Heart left ventricle (tissue), 16 donors: Measurements from ENCODE around the gene PIK3R1. TPM values are rescaled to one million over a fixed set of nuclear protein-coding genes. Genes with fewer than 3 reads are reported as not detected.

ENCODE experiments used
- ATAC-seq, 4 donors: fragments of 200-7000 bp; cut with Tn5 transposase; one replicate each; pipeline ENCODE4 v1.9.1; 2020 to 2022; ENCODE audit warnings: moderate library complexity in 4 of 4, mild to moderate bottlenecking in 3 of 4, moderate number of reproducible peaks in 1 of 4
- DNase-seq, 5 donors: peaks; one replicate each; pipeline ENCODE4 v3.0.0-alpha.2; 2020
- H3K27ac ChIP-seq, 12 donors: fragments of 200-600 bp; sonication (generic) in 4 of 12; one replicate each; pipeline versions ENCODE4 v1.5.0 to v1.8.0; 2016 to 2022; ENCODE audit warnings: mild to moderate bottlenecking in 2 of 12
- H3K27me3 ChIP-seq, 9 donors: fragments of 200-600 bp; sonication (generic) in 2 of 9; one replicate each; pipeline versions ENCODE4 v1.5.1 to v1.8.0; 2016 to 2022; ENCODE audit warnings: mild to moderate bottlenecking in 3 of 9
- H3K36me3 ChIP-seq, 9 donors: fragments of 200-600 bp; sonication (generic) in 2 of 9; one replicate each; pipeline versions ENCODE4 v1.5.0 to v1.8.0; 2018 to 2022; ENCODE audit warnings: mild to moderate bottlenecking in 2 of 9
- H3K4me1 ChIP-seq, 12 donors: fragments of 200-600 bp; sonication (generic) in 4 of 12; one replicate each; pipeline versions ENCODE4 v1.5.0 to v1.8.0; 2016 to 2022; ENCODE audit warnings: mild to moderate bottlenecking in 3 of 12
- H3K4me3 ChIP-seq, 12 donors: fragments of 200-600 bp; sonication (generic) in 4 of 12; one replicate each; pipeline versions ENCODE4 v1.5.0 to v1.8.0; 2017 to 2022; ENCODE audit warnings: mild to moderate bottlenecking in 9 of 12, moderate library complexity in 4 of 12
- H3K9me3 ChIP-seq, 12 donors: fragments of 200-600 bp; sonication (generic) in 4 of 12; one replicate each; pipeline versions ENCODE4 v1.5.0 to v1.8.0; 2016 to 2022; ENCODE audit warnings: mild to moderate bottlenecking in 1 of 12
- POLR2A ChIP-seq, 2 donors: fragments of 450-650 bp; IDR thresholded peaks; one replicate each; pipeline ENCODE4 v1.6.1; 2017; ENCODE audit warnings: antibody characterized with exemption in 2 of 2, mild to moderate bottlenecking in 2 of 2, moderate library complexity in 2 of 2
- WGBS, 4 donors: extraction: QIAGEN DNeasy Blood & Tissue Kit in 2 of 4; methylation state at CpG; one replicate each; pipeline versions ENCODE4 v1.1.5 to v1.1.7; 2013 to 2018; 5-methylcytosine and 5-hydroxymethylcytosine counted together
- intact Hi-C, 10 donors: fragments of 100-400 bp; cut with DNase I; formaldehyde crosslinking; loops; one replicate each; pipeline versions ENCODE4 v1.11.1 to v1.14.2; 2022
- polyA plus RNA-seq, 2 donors: library from polyadenylated mRNA; stranded (reverse); fragments of 200-250 nt; gene quantifications; one replicate each; pipeline ENCODE4 v1.2.3, GENCODE V29; 2013
- total RNA-seq, 9 donors: library from RNA; depleted of rRNA in 2 of 9; stranded (reverse); fragments of >200 nt in 2 of 9; fragmentation: NEBNext Ultra II Directional in 3 of 9; extraction: Animal tissue kit (Norgen Biotek cat#: 25700) in 3 of 9; gene quantifications; one replicate each; pipeline versions ENCODE4 v1.1.0 to v1.2.4, GENCODE V29; 2016 to 2023
- TF ChIP-seq, protein P1 (sequence below), 12 donors: fragments of 200-600 bp; sonication (generic) in 4 of 12; IDR thresholded peaks; one replicate each; pipeline versions ENCODE4 v1.5.0 to v1.8.0; 2018 to 2022; ENCODE audit warnings: antibody characterized with exemption in 12 of 12, mild to moderate bottlenecking in 5 of 12
- donor health status: ischemic (EF 13 %, LVEDD 7.1; RV severe dilation, severe dysfunction).
- donor health status: healthy with polysubstance abuse.
- donor health status: DM: no; HTN: yes; CAD: no.
- donor health status: DM: no; HTN: no; CAD: no.
- donor health status: ischemic (EF 25% LVEDD 6.9; RV normal size, moderate dysfunction).
- donor health status: ischemic (EF 25% LVEDD 5.7; RV mildly dilated, moderate dysfunction).
- donor health status: healthy.
- donor health status: DM: yes; HTN: yes; CAD: no.
- donor health status: ischemic (EF 35%, LVEDD 5.7; RV mildly dilated, moderate dysfunction).
- donor health status: nonischemic (EF 11% LVEDD 7.7; RV severe dilation, severe dysfunction).
- donor health status: DM: yes; HTN: yes; CAD: no.
- donor health status: PGD.
- donor health status: ischemic (EF 29% LVEDD 5.4; RV normal size, mild dysfunction).
- donor health status: nonischemic (EF 23%, LVEDD 6.1; RV moderate dilation, normal function).

PIK3R1 gene
- total and polyA plus RNA-seq, 11 donors: 16.3 to 221 (median 102) TPM

DNA sequence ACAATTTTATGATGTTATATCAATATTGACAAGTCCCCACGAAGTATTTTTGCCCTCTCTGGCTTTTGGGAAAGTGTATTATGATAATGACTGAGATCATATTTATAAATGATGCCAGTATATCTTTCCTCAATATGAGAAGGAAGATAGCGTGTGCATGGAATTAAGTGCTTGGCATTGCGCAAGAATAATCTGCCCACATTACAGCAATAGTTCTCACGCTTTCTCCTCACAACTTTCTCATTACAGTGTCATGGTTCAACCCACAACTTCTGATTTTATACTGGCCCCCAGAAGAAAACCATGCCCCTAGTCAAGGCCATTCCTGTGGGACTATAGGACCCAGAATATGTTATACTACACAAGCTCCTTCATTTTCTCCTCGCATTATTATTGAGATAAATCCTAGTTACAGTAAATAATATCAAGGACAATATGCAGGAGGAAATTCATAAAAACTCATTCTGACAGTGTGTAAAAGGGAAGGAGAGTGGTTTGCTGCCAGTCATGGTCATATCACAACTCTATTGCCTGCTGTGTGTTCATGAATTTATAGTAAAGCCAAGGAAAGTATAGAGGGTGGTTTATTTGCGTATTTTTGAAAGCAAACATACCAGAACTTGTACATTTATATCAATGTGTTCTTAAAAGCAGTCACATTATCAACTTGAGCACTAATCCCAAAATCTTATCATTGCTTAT, 114.1 kb downstream of the PIK3R1 start:
- Histone ChIP-seq H3K4me3 (no peak overlapping the region), H3K27me3 (no peaks in the 10 kb centered on the region), H3K9me3 (no peaks in the 10 kb centered on the region), H3K27ac (no peak overlapping the region), H3K36me3 (no peaks in the 10 kb centered on the region), H3K4me1 (peaks cover 0 to 44% (median 4%) of the 10 kb centered on the region in 12 donors)
- intact Hi-C loops: loop anchor here in 1 of 10 donors (10.0 kb wide), 1 partner anchor 85 kb away; no protein-coding TSS in a partner anchor
- TF ChIP-seq, protein P1, sequence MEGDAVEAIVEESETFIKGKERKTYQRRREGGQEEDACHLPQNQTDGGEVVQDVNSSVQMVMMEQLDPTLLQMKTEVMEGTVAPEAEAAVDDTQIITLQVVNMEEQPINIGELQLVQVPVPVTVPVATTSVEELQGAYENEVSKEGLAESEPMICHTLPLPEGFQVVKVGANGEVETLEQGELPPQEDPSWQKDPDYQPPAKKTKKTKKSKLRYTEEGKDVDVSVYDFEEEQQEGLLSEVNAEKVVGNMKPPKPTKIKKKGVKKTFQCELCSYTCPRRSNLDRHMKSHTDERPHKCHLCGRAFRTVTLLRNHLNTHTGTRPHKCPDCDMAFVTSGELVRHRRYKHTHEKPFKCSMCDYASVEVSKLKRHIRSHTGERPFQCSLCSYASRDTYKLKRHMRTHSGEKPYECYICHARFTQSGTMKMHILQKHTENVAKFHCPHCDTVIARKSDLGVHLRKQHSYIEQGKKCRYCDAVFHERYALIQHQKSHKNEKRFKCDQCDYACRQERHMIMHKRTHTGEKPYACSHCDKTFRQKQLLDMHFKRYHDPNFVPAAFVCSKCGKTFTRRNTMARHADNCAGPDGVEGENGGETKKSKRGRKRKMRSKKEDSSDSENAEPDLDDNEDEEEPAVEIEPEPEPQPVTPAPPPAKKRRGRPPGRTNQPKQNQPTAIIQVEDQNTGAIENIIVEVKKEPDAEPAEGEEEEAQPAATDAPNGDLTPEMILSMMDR (IDR thresholded peaks at IDR 0.05): no peak
- no peak for TF ChIP-seq POLR2A (IDR thresholded peaks at IDR 0.05)
- ATAC-seq: peak in 3 of 4 donors; percentile 22 to 71 (median 59)
- WGBS, 4 donors: 65 to 78% (median 70%) methylated on average over 6 of the region's 6 CpGs
- DNase-seq: no peak

DNA sequence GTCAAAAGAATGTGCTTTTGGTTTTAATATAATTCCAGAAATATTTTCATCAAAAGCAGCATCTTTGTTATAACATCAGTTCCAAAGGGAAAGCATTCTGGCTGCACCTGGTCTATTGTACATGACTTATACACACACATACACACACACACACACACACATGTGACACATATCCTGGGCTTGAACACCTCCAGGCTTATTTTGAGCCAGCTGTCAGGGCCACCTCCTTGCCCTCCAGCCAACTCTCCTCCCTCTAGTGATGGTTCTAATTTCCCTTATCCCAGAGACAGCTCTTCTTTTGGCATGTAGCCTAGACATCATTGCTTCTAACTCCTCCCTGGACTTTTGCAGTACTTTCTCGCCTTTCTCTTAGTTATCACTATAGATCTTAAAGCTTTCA, 115.0 kb downstream of the PIK3R1 start:
- peaks cover 0 to 44% (median 4%) of the 10 kb centered on the region in 12 donors for H3K4me1 ChIP-seq
- H3K9me3 ChIP-seq: no peaks in the 10 kb centered on the region
- H3K27me3 ChIP-seq: no peaks in the 10 kb centered on the region
- DNase-seq: no peak
- intact Hi-C loops: no loop called here
- ATAC-seq: peak in 1 of 4 donors; percentile 36
- H3K4me3 ChIP-seq: no peak overlapping the region
- WGBS, 4 donors: 76 to 93% (median 87%) methylated on average over 1 of the region's 1 CpG
- H3K27ac ChIP-seq: peak overlapping the region in 1 of 12 donors; percentile 27
- TF ChIP-seq POLR2A (IDR thresholded peaks at IDR 0.05): no peak
- H3K36me3 ChIP-seq: no peaks in the 10 kb centered on the region

DNA sequence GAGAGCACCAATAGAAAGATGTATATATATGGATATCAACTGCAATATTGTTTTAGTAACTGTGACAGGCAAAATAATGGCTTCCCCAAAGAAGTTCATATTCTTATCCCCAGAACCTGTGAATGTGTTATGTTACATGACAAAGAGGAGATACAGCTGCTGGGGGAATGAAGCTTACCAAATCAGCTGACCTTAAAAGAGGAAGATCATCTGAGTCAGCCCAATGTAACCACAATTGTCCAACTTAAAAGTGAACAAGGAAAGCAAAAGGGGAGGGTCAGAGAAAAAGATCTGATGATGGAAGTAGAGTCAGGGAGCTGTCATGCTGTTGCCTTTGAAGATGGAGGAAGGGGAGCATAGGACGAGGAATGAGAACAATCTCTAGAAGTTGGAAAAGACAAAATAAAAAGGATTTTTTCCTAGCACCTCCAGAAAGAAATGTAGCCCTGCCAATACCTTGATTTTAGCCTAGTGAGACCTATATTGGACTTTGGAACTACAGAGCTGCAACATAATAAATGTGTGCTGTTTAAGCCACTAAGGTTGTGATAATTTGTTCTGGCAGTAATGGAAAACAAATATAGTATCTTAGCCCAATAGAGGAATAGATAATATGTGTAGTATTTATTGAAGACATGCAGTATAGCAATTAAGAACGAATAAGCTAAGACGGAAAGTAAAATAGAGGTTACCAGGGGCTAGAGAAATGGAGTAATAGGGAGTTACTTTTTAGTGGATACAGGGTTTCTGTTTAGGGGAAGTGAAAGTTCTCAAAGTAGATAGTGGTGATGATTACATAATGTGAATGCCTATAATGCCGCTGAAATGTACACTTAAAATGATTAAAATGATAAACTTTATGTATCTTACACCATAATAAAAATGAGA, 115.9 kb downstream of the PIK3R1 start:
- Histone ChIP-seq H3K27me3 (no peaks in the 10 kb centered on the region), H3K4me3 (no peak overlapping the region), H3K4me1 (peaks cover 0 to 44% (median 4%) of the 10 kb centered on the region in 12 donors), H3K9me3 (no peaks in the 10 kb centered on the region), H3K36me3 (no peaks in the 10 kb centered on the region), H3K27ac (peak overlapping the region in 1 of 12 donors; percentile 63)
- ATAC-seq (peak in 3 of 4 donors; percentile 37 to 67 (median 46)), DNase-seq (no peak)
- intact Hi-C loops: no loop called here
- TF ChIP-seq, protein P1 (IDR thresholded peaks at IDR 0.05): no peak
- no peak for TF ChIP-seq POLR2A (IDR thresholded peaks at IDR 0.05)
- WGBS, 4 donors: 89 to 91% (median 90%) methylated on average over 4 of the region's 4 CpGs

DNA sequence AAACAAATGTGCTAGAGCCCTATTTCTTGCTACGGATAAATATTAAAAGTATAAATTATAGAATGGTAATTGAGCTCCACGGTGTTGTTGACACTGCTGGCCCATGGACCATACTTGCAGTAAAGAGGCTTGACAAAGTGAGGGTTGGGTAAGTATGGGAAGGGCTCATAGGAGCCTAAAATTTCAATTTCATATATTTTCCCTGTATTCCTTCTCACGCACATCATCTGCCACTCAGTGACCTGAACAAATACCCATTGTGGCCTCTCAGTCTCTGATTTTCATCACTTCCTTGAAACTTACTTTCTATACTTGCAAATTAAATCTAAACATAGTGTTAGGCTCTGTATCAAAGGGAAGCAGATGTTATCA, 116.5 kb downstream of the PIK3R1 start:
- TF ChIP-seq, protein P1 (IDR thresholded peaks at IDR 0.05): no peak
- TF ChIP-seq POLR2A (IDR thresholded peaks at IDR 0.05): no peak

More for the DNA sequence above, 116.5 kb downstream of the PIK3R1 start:
- intact Hi-C loops: no loop called here
- Histone ChIP-seq H3K9me3 (no peaks in the 10 kb centered on the region), H3K27ac (peak overlapping the region in 1 of 12 donors; percentile 63), H3K4me1 (peaks cover 0 to 44% (median 4%) of the 10 kb centered on the region in 12 donors), H3K27me3 (no peaks in the 10 kb centered on the region), H3K4me3 (no peak overlapping the region), H3K36me3 (no peaks in the 10 kb centered on the region)
- 91 to 96% (median 94%) methylated on average over 3 of the region's 3 CpGs for WGBS, 4 donors
- ATAC-seq (no peak), DNase-seq (no peak)
